ENCODE results near the gene KIAA0232.

KIAA0232 gene

DNA sequence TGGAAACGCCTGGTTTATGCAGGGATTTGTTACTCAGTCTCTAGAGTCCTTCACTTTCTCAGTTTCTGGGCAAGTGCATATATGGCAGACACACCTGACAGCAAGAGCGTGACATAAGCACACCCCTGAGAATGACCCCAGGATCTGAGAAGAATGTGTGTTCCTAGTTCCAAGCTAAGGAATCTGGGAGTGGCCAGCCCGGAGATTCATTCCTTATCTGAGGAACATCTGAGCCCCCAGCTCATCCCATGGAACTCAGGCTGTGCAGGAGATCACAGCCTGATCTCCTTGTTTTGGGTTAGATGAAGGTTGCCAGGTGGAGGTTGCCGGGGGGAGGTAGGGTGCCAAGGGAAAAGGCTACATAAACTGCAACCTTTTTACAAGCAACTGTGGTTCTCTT is 23.8 kb upstream of the KIAA0232 start:
- Histone ChIP-seq H3K27me3 (ENCODE audit: control insufficient read depth, insufficient read depth, low read length) (no peaks in the 10 kb centered on the region), H3K9ac (no peak overlapping the region), H3K4me3 (ENCODE audit: low read depth, low read length) (no peak overlapping the region), H3K9me3 (ENCODE audit: control insufficient read depth, low read length) (no peaks in the 10 kb centered on the region), H3K36me3 (ENCODE audit: control insufficient read depth, insufficient read depth, low read length) (no peaks in the 10 kb centered on the region), H2AFZ (no peak overlapping the region), H3K4me2 (ENCODE audit: low read length) (no peak overlapping the region), H3K4me1 (no peaks in the 10 kb centered on the region), H3K27ac (no peak overlapping the region), H3K79me2 (no peaks in the 10 kb centered on the region)
- TF ChIP-seq, protein P1, sequence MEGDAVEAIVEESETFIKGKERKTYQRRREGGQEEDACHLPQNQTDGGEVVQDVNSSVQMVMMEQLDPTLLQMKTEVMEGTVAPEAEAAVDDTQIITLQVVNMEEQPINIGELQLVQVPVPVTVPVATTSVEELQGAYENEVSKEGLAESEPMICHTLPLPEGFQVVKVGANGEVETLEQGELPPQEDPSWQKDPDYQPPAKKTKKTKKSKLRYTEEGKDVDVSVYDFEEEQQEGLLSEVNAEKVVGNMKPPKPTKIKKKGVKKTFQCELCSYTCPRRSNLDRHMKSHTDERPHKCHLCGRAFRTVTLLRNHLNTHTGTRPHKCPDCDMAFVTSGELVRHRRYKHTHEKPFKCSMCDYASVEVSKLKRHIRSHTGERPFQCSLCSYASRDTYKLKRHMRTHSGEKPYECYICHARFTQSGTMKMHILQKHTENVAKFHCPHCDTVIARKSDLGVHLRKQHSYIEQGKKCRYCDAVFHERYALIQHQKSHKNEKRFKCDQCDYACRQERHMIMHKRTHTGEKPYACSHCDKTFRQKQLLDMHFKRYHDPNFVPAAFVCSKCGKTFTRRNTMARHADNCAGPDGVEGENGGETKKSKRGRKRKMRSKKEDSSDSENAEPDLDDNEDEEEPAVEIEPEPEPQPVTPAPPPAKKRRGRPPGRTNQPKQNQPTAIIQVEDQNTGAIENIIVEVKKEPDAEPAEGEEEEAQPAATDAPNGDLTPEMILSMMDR (IDR thresholded peaks at IDR 0.05), result no peak

DNA sequence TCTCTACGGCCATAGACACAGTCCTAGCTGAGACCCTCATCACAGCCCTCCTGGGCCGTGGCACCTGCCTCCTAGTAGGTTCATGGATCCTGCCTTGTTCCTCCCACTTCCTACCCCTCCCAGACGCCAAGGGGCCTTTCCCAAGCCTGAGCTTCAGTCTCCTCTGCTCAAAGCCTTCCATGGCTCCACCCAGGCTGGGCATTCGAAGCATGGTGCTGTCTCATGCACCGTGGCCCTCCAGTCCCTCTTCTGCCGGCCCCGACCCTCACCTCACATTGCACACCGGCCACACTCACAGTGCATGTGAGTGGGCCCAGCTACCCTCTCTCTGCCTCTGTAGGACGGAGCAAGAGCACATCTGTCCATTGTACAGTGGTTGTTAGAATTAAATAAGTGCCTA is 21.7 kb upstream of the KIAA0232 start:
- H3K9me3 ChIP-seq (ENCODE audit: control insufficient read depth, low read length), result no peaks in the 10 kb centered on the region
- H3K27me3 ChIP-seq (ENCODE audit: control insufficient read depth, insufficient read depth, low read length), result no peaks in the 10 kb centered on the region
- no peaks in the 10 kb centered on the region for H3K79me2 ChIP-seq
- TF ChIP-seq, protein P1 (IDR thresholded peaks at IDR 0.05), result no peak
- no peaks in the 10 kb centered on the region for H3K36me3 ChIP-seq (ENCODE audit: control insufficient read depth, insufficient read depth, low read length)
- H3K9ac ChIP-seq, result no peak overlapping the region
- H3K4me2 ChIP-seq (ENCODE audit: low read length), result no peak overlapping the region
- H2AFZ ChIP-seq, result no peak overlapping the region
- H3K27ac ChIP-seq, result no peak overlapping the region
- H3K4me1 ChIP-seq, result no peaks in the 10 kb centered on the region
- no peak overlapping the region for H3K4me3 ChIP-seq (ENCODE audit: low read depth, low read length)

DNA sequence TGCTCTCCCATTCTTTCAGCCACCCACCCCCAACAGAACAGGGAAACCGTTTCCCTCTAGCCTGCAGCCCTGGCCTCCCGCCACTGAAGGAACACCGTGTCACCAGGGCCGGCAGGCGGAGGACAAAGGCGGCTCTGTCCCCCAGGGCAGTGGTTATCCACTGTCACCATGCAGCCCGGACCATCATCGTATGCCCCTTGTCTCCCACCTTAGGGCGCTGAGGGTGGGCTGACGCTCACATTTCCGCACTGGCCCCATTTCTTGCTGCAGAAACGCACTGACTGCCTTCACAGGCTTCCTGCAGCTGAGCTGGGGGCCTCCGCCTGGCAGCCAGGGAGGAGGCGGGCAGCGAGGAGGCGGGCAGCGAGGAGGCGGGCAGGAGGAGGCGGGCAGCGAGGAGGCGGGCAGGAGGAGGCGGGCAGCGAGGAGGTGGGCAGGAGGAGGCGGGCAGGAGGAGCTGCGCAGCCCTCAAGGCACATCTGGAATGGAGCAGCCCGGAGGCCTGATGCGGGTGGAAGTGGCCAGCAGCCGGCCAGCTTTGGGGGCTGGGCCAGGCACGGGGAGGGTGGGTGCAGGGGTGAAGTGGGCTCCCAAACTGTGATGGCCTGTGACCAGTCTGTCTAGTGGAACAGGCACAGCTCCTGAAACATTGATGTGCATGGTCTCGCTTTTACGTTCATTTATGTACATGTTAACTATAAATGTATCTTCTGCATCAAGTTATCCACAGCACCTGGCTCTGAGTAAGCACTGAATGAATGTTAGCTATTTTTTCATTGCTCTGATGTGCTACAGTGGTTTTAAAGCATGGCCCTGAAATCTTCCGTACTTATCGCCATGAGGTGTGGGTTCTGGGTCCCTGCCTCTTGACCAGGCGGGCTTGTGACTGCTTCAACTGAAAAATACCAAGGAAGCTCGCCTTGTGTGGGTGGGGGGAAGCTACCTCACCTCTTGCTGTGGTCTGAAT is 20.6 kb upstream of the KIAA0232 start:
- Histone ChIP-seq H3K4me3 (ENCODE audit: low read depth, low read length) (no peak overlapping the region), H3K36me3 (ENCODE audit: control insufficient read depth, insufficient read depth, low read length) (no peaks in the 10 kb centered on the region), H3K27ac (no peak overlapping the region)

GRCh38 chr4:6763330-6763851 is 19.1 kb upstream of the KIAA0232 start:
- no peaks in the 10 kb centered on the region for H3K27me3 ChIP-seq (ENCODE audit: control insufficient read depth, insufficient read depth, low read length)
- no peaks in the 10 kb centered on the region for H3K9me3 ChIP-seq (ENCODE audit: control insufficient read depth, low read length)
- no peaks in the 10 kb centered on the region for H3K79me2 ChIP-seq
- H3K9ac ChIP-seq, result no peak overlapping the region
- no peaks in the 10 kb centered on the region for H3K4me1 ChIP-seq
- no peak overlapping the region for H2AFZ ChIP-seq
- TF ChIP-seq, protein P1 (IDR thresholded peaks at IDR 0.05), result no peak
- H3K4me3 ChIP-seq (ENCODE audit: low read depth, low read length), result no peak overlapping the region
- H3K36me3 ChIP-seq (ENCODE audit: control insufficient read depth, insufficient read depth, low read length), result no peaks in the 10 kb centered on the region
- H3K27ac ChIP-seq, result no peak overlapping the region
- H3K4me2 ChIP-seq (ENCODE audit: low read length), result no peak overlapping the region

More for the DNA sequence above, 20.6 kb upstream of the KIAA0232 start:
- TF ChIP-seq, protein P1 (IDR thresholded peaks at IDR 0.05), result no peak
- Histone ChIP-seq H3K4me1 (no peaks in the 10 kb centered on the region), H3K4me2 (ENCODE audit: low read length) (no peak overlapping the region), H3K79me2 (no peaks in the 10 kb centered on the region), H2AFZ (no peak overlapping the region), H3K9me3 (ENCODE audit: control insufficient read depth, low read length) (no peaks in the 10 kb centered on the region), H3K27me3 (ENCODE audit: control insufficient read depth, insufficient read depth, low read length) (no peaks in the 10 kb centered on the region), H3K9ac (no peak overlapping the region)

Measured in parathyroid adenoma (tissue), 2 donors.